H9 (cell line): ENCODE data around the gene TET3. TPM values are rescaled to one million over a fixed set of nuclear protein-coding genes. Genes with fewer than 3 reads are reported as not detected.

Experiments used
- DNase-seq: peaks from one replicate; pipeline ENCODE4 v3.0.0-alpha.2; 2017
- H2AFZ ChIP-seq: one replicate; pipeline ENCODE4 v1.6.1; 2013; ENCODE audit warnings: mild to moderate bottlenecking, low read length, control low read depth, moderate library complexity
- H2AK5ac ChIP-seq: 2 replicates; pipeline ENCODE4 v1.6.1; 2013; ENCODE audit warnings: low read length, control low read depth, mixed read lengths; ENCODE audit not compliant: insufficient read length
- H2BK120ac ChIP-seq: one replicate; pipeline ENCODE4 v1.6.1; 2013; ENCODE audit warnings: low read depth, mild to moderate bottlenecking, low read length, control low read depth, inconsistent platforms; ENCODE audit not compliant: poor library complexity, severe bottlenecking
- H2BK12ac ChIP-seq: 2 replicates; pipeline ENCODE4 v1.6.1; 2013; ENCODE audit warnings: low read length, control low read depth, mixed read lengths, low read depth; ENCODE audit not compliant: insufficient read length
- H2BK15ac ChIP-seq: 2 replicates; pipeline ENCODE4 v1.6.1; 2013; ENCODE audit warnings: low read depth, low read length, control low read depth
- H2BK20ac ChIP-seq: one replicate; pipeline ENCODE4 v1.6.1; 2013; ENCODE audit warnings: low read depth, mild to moderate bottlenecking, low read length, control low read depth, inconsistent platforms; ENCODE audit not compliant: poor library complexity, severe bottlenecking
- H2BK5ac ChIP-seq: 2 replicates; pipeline ENCODE4 v1.6.1; 2013; ENCODE audit warnings: low read length, control low read depth, mixed read lengths; ENCODE audit not compliant: insufficient read length
- H3K14ac ChIP-seq: 2 replicates; pipeline ENCODE4 v1.6.1; 2013; ENCODE audit warnings: low read length, control low read depth; ENCODE audit not compliant: insufficient read depth
- H3K18ac ChIP-seq: 2 replicates; pipeline ENCODE4 v1.6.1; 2013; ENCODE audit warnings: low read depth, mild to moderate bottlenecking, mixed read lengths, low read length, control low read depth; ENCODE audit not compliant: insufficient read length
- H3K23ac ChIP-seq: 2 replicates; pipeline ENCODE4 v1.6.1; 2013; ENCODE audit warnings: low read length, control low read depth, mixed read lengths, low read depth; ENCODE audit not compliant: insufficient read length
- H3K23me2 ChIP-seq: 2 replicates; pipeline ENCODE4 v1.6.1; 2013; ENCODE audit warnings: low read depth, mild to moderate bottlenecking, mixed read lengths, low read length, control low read depth; ENCODE audit not compliant: insufficient read length, poor library complexity, severe bottlenecking
- H3K27ac ChIP-seq: 2 replicates; pipeline ENCODE4 v1.5.1; 2013; ENCODE audit warnings: low read length, control low read depth, mixed read lengths, low read depth; ENCODE audit not compliant: insufficient read length
- H3K27me3 ChIP-seq: 2 replicates; pipeline ENCODE4 v1.6.1; 2013; ENCODE audit warnings: low read length, control low read depth, inconsistent platforms; ENCODE audit not compliant: insufficient read depth
- H3K4ac ChIP-seq: 2 replicates; pipeline ENCODE4 v1.6.1; 2013; ENCODE audit warnings: low read depth, mild to moderate bottlenecking, control low read depth, inconsistent platforms, low read length, moderate library complexity
- H3K4me1 ChIP-seq: 2 replicates; pipeline ENCODE4 v1.6.1; 2013; ENCODE audit warnings: low read length, control low read depth, inconsistent platforms; ENCODE audit not compliant: insufficient read depth
- H3K4me2 ChIP-seq: 2 replicates; pipeline ENCODE4 v1.6.1; 2013; ENCODE audit warnings: low read length, control low read depth, mixed read lengths; ENCODE audit not compliant: insufficient read length, insufficient read depth
- H3K56ac ChIP-seq: 2 replicates; pipeline ENCODE4 v1.6.1; 2013; ENCODE audit warnings: low read depth, mild to moderate bottlenecking, mixed read lengths, low read length, control low read depth; ENCODE audit not compliant: insufficient read length
- H3K79me1 ChIP-seq: 2 replicates; pipeline ENCODE4 v1.6.1; 2013; ENCODE audit warnings: low read depth, mild to moderate bottlenecking, moderate library complexity, low read length, control low read depth, inconsistent platforms; ENCODE audit not compliant: insufficient read depth, poor library complexity, severe bottlenecking
- H3K79me2 ChIP-seq: 2 replicates; pipeline ENCODE4 v1.6.1; 2013; ENCODE audit warnings: low read length, control low read depth, inconsistent platforms; ENCODE audit not compliant: insufficient read depth
- H3K9ac ChIP-seq: 2 replicates; pipeline ENCODE4 v1.6.1; 2013; ENCODE audit warnings: low read length, control low read depth, mixed read lengths; ENCODE audit not compliant: insufficient read length; ENCODE audit errors: extremely low read depth
- H3K9me3 ChIP-seq: one replicate; pipeline ENCODE4 v1.6.1; 2013; ENCODE audit warnings: low read depth, low read length, inconsistent platforms; ENCODE audit not compliant: control insufficient read depth
- H3T11ph ChIP-seq: one replicate; pipeline ENCODE4 v1.6.1; 2013; ENCODE audit warnings: mild to moderate bottlenecking, low read length, control low read depth, inconsistent platforms
- H4K20me1 ChIP-seq: one replicate; pipeline ENCODE4 v1.6.1; 2013; ENCODE audit not compliant: control insufficient read depth, insufficient read length, insufficient read depth
- H4K5ac ChIP-seq: 2 replicates; pipeline ENCODE4 v1.6.1; 2013; ENCODE audit warnings: low read depth, mild to moderate bottlenecking, mixed read lengths, low read length, control low read depth; ENCODE audit not compliant: insufficient read length
- H4K8ac ChIP-seq: replicated peaks from 2 replicates; pipeline ENCODE4 v1.6.1; 2013; ENCODE audit warnings: low read length, control low read depth, mixed read lengths, low read depth; ENCODE audit not compliant: insufficient read length
- H4K91ac ChIP-seq: 2 replicates; pipeline ENCODE4 v1.6.1; 2013; ENCODE audit warnings: low read depth, mild to moderate bottlenecking, moderate library complexity, mixed read lengths, low read length, control low read depth; ENCODE audit not compliant: insufficient read length
- H3K27ac Mint-ChIP-seq, 3 experiments: 2 replicates in 2 of 3; 3 replicates in 1 of 3; pipeline ENCODE4 v1.8.0; 2020 to 2021; ENCODE audit warnings: mixed read lengths in 3 of 3, mild to moderate bottlenecking in 1 of 3, moderate library complexity in 1 of 3
- H3K27me3 Mint-ChIP-seq: 2 replicates; pipeline ENCODE4 v1.8.0; 2021; ENCODE audit warnings: low read depth, mild to moderate bottlenecking, moderate library complexity, mixed read lengths
- H3K36me3 Mint-ChIP-seq, 3 experiments: 2 replicates in 2 of 3; 3 replicates in 1 of 3; pipeline ENCODE4 v1.8.0; 2020 to 2021; ENCODE audit warnings: low read depth in 3 of 3, mixed read lengths in 3 of 3; ENCODE audit not compliant: insufficient read depth in 1 of 3
- H3K4me1 Mint-ChIP-seq, 2 experiments: 2 replicates each; pipeline ENCODE4 v1.8.0; 2020; ENCODE audit warnings: mixed read lengths in 2 of 2
- H3K4me3 Mint-ChIP-seq, 2 experiments: 2 replicates in 1 of 2; 3 replicates in 1 of 2; pipeline ENCODE4 v1.8.0; 2020 to 2021; ENCODE audit warnings: mild to moderate bottlenecking in 2 of 2, mixed read lengths in 2 of 2, moderate library complexity in 1 of 2
- H3K9me3 Mint-ChIP-seq, 2 experiments: 2 replicates in 1 of 2; 3 replicates in 1 of 2; pipeline ENCODE4 v1.8.0; 2020; ENCODE audit warnings: mild to moderate bottlenecking in 2 of 2, mixed read lengths in 2 of 2, moderate library complexity in 1 of 2
- CTCF ChIP-seq: fragments of 200-600 bp; sonication (generic); conservative IDR thresholded peaks from 3 replicates; pipeline ENCODE4 v1.8.0; 2021; ENCODE audit warnings: antibody characterized with exemption, mild to moderate bottlenecking
- WGBS: extraction: QIAGEN DNeasy Blood & Tissue Kit; methylation state at CpG from one replicate; pipeline ENCODE4 v1.1.7; 2013; ENCODE audit warnings: missing lambda C conversion rate, low lambda C conversion rate, mixed read lengths; ENCODE audit not compliant: insufficient read length; ENCODE audit errors: extremely low coverage; 5-methylcytosine and 5-hydroxymethylcytosine counted together
- total RNA-seq: library from RNA; stranded (reverse); gene quantifications from 2 replicates; pipeline ENCODE4 v1.2.1, GENCODE V29; 2021

The TET3 gene
- total RNA-seq, 1 experiment from 2014 or later = 24.7 TPM

DNA sequence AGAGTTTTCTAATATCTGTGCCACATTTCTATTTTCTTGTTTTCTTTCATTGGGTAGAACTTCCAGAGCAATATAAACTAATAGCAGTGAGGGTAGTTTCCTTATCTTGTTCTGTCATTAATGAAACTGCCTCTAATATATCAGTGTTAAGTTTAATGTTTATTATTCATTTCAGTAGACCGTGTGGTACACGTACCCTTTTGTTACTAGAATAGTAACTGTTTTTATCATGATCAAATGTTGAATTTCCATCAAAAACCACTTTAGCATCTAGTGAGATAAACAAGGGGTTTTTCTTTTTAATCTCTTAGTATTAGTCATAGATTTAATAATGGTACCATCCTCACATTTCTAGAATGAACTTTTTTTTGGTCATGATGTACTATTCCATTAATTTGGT lies 42.0 kb upstream of the TET3 start:
- H2BK5ac ChIP-seq = no peak overlapping the region
- H3K56ac ChIP-seq = no peak overlapping the region
- no peak overlapping the region for H2BK120ac ChIP-seq
- H3K4me1 ChIP-seq = no peaks in the 10 kb centered on the region
- no peak overlapping the region for H2AK5ac ChIP-seq
- Mint-ChIP-seq H3K36me3 (peaks cover 4 to 49% (median 36%) of the 10 kb centered on the region in 3 experiments; a peak in 6 of 7 replicates), H3K4me1 (peaks cover 0 to 3% of the 10 kb centered on the region in 2 experiments; a peak in 1 of 4 replicates), H3K27ac (no peak overlapping the region), H3K4me3 (no peak overlapping the region), H3K27me3 (no peaks in the 10 kb centered on the region), H3K9me3 (no peaks in the 10 kb centered on the region)
- H3K9ac ChIP-seq = no peak overlapping the region
- peaks cover 5% of the 10 kb centered on the region for H3K79me2 ChIP-seq
- no peaks in the 10 kb centered on the region for H3K27me3 ChIP-seq
- H2BK15ac ChIP-seq = no peak overlapping the region
- no peak overlapping the region for H3K4me2 ChIP-seq
- H3K27ac ChIP-seq = no peak overlapping the region
- no peak overlapping the region for H4K91ac ChIP-seq
- no peak for TF ChIP-seq CTCF
- H2AFZ ChIP-seq = no peak overlapping the region
- H4K20me1 ChIP-seq = peaks cover 3% of the 10 kb centered on the region
- H4K5ac ChIP-seq = no peak overlapping the region
- no peaks in the 10 kb centered on the region for H3K9me3 ChIP-seq
- H3K18ac ChIP-seq = no peak overlapping the region
- H3T11ph ChIP-seq = no peak overlapping the region
- peaks cover 12% of the 10 kb centered on the region for H3K79me1 ChIP-seq
- no peak overlapping the region for H4K8ac ChIP-seq
- no peak overlapping the region for H2BK20ac ChIP-seq
- no peak overlapping the region for H3K4ac ChIP-seq
- H2BK12ac ChIP-seq = no peak overlapping the region
- H3K23me2 ChIP-seq = no peaks in the 10 kb centered on the region
- no peak overlapping the region for H3K23ac ChIP-seq
- H3K14ac ChIP-seq = no peak overlapping the region
- no CpG with 5 or more reads among the region's 2 CpGs for WGBS
- DNase-seq = no peak
